ENCODE measurements around the gene ADAM12.
"Not testable (repeated sequence)": the region's sequence is repeated elsewhere in the genome, so short reads cannot be mapped to it uniquely, and the experiment has no call there.

DNA sequence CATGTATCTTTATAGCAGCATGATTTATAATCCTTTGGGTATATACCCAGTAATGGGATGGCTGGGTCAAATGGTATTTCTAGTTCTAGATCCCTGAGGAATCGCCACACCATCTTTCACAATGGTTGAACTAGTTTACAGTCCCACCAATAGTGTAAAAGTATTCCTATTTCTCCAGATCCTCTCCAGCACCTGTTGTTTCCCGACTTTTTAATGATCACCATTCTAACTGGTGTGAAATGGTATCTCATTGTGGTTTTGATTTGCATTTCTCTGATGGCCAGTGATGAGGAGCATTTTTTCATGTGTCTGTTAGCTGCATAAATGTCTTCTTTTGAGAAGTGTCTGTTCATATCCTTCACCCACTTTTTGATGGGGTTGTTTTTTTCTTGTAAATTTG is 44.8 kb downstream of the ADAM12 start:
- not testable (repeated sequence) for TF ChIP-seq POLR2A, TAF1, POLR2AphosphoS5, POU2F2 (IDR thresholded peaks at IDR 0.05; ENCODE audit: low read depth, low read length)

All from GM12891 (cell line).